Airway epithelial cell (primary cell): ENCODE results near the gene EFEMP1. TPM values are rescaled to one million over a fixed set of nuclear protein-coding genes. Genes with fewer than 3 reads are reported as not detected.

Experiments used
- total RNA-seq: library from RNA; depleted of rRNA; stranded (reverse); fragments of >200 nt; gene quantifications from 2 replicates; pipeline ENCODE4 v1.2.3, GENCODE V29; 2015

The EFEMP1 gene, protein sequence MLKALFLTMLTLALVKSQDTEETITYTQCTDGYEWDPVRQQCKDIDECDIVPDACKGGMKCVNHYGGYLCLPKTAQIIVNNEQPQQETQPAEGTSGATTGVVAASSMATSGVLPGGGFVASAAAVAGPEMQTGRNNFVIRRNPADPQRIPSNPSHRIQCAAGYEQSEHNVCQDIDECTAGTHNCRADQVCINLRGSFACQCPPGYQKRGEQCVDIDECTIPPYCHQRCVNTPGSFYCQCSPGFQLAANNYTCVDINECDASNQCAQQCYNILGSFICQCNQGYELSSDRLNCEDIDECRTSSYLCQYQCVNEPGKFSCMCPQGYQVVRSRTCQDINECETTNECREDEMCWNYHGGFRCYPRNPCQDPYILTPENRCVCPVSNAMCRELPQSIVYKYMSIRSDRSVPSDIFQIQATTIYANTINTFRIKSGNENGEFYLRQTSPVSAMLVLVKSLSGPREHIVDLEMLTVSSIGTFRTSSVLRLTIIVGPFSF
- total RNA-seq: 233 and 248 TPM in 2 replicates

DNA sequence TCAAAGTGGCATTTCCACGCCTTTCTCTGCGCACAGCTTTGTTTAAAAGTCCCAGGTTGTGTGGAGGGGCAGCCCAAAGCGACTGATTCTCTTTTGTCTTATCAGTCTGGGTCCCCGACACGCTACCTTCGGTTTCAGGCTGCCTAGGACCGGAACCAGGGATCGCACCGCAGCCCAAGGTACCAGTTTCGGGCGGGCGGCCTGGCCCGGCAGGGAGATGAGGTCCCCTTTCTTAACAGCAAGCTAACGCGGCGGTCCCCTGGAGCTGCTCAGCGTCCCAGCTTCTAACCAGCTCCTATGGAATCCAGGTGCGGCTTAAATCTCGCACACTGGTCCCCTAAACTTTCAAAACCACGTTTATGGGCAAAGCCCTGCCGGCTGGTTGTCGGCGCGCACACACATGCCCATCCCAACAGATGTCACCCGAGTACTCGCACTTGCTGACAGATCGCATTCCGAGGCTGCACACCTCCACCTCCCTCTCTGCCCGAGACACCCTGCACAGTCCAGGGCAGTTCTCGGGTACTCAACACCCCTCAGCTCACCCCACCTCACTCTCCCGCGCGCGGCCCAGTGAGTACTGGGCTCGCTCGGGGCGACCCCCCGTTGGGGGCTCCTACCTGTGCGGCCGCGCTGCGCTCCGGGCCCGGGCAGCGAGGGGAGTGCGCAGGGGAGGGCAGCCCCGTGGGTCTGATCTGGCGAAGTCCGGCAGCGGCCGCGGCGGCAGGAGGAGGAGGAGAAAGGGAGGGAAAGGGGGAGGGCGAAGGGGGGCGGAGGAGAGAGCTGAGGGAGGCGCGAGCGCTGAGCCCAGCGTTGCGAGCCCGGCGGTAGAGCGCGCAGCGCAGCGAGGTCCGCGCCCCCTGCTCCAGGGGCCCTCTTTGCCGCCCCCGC, at the start of gene EFEMP1:
Gene EFEMP1, minus strand, starts transcription at position 692 of the 891 bp plus-strand sequence. CDS start 1,342 bp downstream, outside the sequence.

Other genes with a start within 250 kb of the EFEMP1 start
- gene PNPT1, start 229.9 kb downstream of the EFEMP1 start, total RNA-seq: 15.1 and 21.4 TPM in 2 replicates